ENCODE results near the gene UQCC2. TPM values are rescaled to one million over a fixed set of nuclear protein-coding genes. Genes with fewer than 3 reads are reported as not detected.

UQCC2 gene
- total RNA-seq, 1 experiment from 2014 or later, result 48.7 TPM

DNA sequence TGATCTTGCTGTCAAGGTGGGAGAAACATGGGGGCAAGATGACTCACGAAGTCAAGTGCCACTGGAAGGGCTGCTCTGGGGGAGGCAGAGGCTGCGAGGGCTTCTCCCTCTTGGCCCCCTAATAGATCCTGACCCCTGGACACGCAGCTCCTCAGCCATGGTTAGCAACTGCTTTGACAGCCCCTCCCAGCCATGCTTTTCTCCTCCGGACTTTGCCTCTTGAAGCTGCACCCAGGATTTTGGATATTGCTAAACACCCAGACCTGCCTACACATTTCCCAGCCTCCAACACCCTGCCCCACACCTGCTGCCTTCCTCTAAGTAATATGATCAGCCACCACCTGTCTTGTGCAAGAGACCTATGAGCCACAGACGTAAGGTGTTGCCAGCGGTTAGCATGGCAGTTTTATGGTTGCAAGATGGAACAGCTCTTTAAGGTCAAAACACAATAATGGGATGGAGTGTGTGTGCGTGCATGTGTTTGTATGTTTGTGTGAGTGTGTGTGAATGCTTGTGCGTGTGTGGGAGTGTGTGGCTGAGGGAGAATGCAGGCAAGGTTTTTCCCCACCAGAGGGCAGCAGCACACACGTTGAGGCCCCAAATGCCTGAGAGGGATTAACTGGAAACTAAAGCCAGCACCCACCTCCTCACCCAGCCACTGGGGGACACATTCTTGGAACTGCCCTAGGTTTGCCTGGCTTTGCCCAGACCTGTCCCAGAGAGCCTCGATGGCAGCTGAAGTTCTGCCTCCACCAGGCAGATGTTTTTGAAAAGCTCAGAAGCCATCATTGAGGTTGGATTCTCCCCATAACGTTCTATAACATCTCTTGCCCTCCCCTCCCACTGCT is 32.7 kb upstream of the UQCC2 start:
- peak; percentile 85 for DNase-seq (ENCODE audit: low read depth)

GRCh38 chr6:33742837-33743236 is 31.3 kb upstream of the UQCC2 start:
- DNase-seq (ENCODE audit: low read depth), result no peak

DNA sequence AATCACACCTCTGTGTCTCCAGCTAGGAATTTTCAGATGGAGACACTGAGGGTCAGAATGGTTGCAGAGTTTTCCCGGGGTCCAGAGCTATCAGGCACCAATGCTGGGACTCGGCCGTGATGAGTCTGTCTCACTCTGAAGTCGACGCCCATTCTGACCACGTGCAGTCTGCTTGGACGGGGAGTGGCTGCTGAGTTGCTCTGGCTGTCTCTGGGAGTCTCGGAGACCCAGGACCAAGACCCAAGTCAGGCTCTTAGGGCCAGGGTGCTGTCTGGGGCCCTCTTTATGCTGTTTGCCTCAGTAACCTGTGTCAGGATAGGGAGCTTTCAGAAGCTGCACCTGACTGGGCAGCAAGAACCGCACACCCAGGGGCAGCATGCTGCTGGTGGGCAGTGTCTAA is 30.6 kb upstream of the UQCC2 start:
- DNase-seq (ENCODE audit: low read depth), result no peak

DNA sequence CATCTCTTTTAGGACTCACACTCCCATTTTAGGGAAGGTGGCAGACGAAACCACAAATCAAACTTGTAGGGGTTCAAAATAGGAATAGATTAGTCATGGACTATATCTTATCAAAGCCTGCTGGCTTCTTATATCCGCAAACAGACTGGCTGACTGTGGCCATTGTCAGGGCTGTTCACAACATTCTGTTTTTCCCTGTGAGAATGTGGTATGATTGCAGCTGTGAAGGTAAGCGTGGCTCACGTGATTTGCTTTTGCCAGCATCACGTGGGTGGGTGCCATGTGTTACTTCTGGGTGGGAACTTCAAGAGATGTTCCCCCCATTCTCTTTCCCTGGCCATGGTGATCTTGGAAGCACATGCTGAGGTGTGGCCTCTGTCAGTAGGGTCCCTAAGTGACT is 29.3 kb upstream of the UQCC2 start:
- no peak for DNase-seq (ENCODE audit: low read depth)

GRCh38 chr6:33740204-33740608 is 28.7 kb upstream of the UQCC2 start:
- DNase-seq (ENCODE audit: low read depth), result no peak

DNA sequence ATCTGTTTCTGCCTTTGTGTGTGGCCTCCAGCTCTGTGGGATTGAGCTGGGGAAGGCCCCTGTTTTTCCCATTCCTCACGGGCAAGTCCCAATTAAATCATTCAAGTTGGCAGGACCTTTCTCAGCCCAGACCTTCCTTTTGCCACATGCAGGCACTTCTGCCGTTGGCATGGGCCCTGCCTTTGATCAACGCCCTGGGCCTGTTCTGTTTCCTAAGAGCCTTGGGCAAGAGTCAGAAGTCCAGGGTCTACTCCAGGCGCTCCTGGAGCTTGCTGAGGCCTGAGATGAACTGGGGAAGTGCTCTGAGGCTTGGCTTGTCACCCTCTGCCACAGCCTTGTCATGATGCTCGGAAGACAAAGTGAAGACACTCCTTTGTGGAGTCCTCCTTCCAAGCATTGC is 28.1 kb upstream of the UQCC2 start:
- no peak for DNase-seq (ENCODE audit: low read depth)

GRCh38 chr6:33738879-33739278 is 27.4 kb upstream of the UQCC2 start:
- DNase-seq (ENCODE audit: low read depth), result no peak

- no peak for DNase-seq (ENCODE audit: low read depth)
These were observed 26.7 kb upstream of the UQCC2 start for GRCh38 chr6:33738153-33738552.

DNA sequence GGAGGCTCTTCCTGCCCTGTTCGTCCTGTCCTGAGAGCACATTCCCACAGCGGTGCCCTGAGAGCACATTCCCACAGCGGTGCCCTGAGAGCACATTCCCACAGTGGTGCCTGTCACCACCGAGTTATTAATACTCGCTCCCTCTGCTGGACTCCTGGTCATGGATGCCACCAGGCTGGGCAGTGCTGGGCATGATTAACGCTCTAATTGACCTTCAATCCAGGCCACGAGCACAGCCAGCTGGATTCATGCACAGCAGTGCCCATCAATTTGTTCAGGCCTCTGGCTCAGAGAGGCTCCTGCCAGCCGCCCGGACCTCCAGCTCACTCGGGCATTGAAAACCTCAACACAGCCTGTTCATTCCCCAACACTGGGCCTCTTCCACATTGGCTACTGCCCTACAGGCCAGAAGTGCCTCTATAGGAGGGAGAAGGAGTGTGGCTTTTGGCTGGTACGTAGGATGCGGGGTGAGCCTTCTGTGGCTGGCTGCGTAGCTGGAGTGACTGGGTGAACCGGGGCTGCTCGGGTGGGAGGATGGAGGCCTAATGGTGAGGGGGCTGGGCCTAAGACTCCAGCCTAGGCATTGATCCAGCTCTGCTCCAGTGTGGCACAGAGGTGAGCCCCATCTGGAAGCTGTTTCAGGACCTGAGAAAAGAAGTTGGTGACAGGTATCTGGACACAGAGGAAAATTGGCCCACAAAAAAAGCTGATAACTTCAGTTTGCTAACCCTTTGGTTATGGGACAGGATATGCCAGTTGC is 25.9 kb upstream of the UQCC2 start:
- no peak for DNase-seq (ENCODE audit: low read depth)

- DNase-seq (ENCODE audit: low read depth), result no peak
These were observed 23.7 kb upstream of the UQCC2 start for GRCh38 chr6:33735216-33735615.

DNA sequence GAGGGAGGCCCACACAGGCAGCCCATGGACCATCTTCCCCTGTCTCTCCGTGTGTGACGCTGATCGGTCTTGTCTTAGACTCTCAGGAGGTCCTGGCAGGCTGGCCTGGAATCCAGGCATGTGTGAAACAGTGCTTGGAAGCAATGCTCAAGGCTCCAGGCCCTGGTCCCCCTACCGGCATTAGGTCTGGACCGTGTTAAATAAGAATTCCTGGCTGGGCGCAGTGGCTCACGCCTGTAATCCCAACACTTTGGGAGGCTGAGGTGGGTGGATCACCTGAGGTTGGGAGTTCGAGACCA is 22.2 kb upstream of the UQCC2 start:
- DNase-seq (ENCODE audit: low read depth), result no peak

GRCh38 chr6:33732817-33733708 is 21.6 kb upstream of the UQCC2 start:
- DNase-seq (ENCODE audit: low read depth), result no peak

DNA sequence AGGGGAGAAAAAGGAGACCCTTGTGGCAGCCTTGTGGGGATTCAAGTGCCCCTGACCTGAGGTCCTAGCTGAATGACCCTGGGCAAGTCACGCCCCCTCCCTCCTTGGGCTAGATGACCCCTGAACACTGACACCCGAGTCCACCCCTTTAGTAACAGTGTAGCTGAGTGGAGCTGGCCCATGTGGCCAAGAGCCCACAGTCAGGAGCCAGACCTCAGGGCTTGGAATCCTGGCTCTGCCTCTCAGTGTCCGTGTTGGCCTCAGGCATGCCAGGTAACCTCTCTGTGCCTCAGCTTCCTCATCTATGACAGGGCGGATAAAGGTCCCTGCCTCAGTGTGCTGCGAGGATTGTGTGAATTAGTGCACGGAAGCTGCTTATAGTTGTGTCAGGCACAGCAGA is 20.9 kb upstream of the UQCC2 start:
- DNase-seq (ENCODE audit: low read depth), result no peak

DNA sequence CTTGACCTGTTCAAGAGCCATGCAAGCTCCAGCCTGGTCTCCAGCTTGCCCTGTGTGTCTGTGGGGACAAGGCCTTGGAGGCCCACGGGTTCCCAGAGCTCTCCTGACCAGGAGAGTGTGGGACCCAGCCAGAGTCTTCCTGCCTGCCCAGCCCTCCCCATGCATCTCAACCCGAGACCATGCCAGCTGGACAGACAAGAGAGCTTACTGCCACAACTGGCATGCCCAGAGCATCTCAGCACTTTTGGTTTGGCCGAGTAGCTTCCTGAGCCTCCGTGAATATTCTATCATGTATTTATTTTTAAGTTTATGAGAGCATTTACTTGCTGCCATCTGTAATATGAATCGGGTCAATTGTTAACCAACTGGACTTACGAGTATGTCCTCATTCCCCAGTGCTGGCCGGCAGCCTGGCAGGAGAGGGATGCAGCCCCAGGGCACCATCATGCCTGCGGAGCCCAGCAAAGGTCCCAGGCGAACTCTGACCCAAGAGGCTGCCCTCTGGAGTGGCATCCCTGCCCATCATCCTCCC is 20.3 kb upstream of the UQCC2 start:
- DNase-seq (ENCODE audit: low read depth), result no peak

GRCh38 chr6:33731035-33731434 is 19.5 kb upstream of the UQCC2 start:
- DNase-seq (ENCODE audit: low read depth), result no peak

DNA sequence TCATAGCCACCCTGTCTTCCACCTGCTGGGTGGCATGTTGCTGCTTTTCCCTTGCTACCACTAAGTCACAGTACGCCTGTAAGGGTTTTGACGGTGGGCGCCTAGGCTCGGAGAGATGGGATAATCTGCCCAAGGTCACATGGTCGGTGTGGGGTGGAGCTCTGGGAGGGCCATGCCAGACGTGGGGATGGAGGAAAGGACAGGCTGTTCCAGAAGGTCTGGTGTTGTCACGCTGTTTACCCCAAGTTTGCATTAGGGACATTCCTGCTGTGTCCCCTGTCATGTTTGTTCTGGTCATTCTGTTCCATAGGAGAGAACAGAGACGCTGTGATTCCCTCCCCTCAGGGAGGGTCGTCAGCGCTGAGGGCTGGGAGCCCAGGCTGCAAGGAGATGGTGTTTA is 19.1 kb upstream of the UQCC2 start:
- no peak for DNase-seq (ENCODE audit: low read depth)

DNA sequence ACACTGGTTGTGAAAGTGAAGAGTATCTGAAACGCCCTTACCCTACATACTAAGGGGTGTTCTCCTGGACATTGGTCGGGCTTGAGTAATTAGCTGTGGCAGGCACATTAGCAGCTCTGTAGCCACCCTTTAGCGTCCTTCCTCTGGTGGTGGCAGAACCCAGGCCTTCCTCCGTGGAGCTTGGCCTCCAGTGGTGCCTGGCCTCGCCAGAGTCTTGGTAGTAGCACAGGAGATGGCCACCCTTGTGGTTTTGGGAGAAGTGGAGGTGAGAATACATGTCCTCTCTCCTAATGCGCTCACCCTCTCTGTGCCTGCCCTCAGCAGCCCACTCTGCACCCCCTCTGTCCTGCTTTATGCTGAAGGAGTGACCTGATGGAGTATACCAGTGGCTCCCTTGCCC is 17.6 kb upstream of the UQCC2 start:
- DNase-seq (ENCODE audit: low read depth), result no peak

DNA sequence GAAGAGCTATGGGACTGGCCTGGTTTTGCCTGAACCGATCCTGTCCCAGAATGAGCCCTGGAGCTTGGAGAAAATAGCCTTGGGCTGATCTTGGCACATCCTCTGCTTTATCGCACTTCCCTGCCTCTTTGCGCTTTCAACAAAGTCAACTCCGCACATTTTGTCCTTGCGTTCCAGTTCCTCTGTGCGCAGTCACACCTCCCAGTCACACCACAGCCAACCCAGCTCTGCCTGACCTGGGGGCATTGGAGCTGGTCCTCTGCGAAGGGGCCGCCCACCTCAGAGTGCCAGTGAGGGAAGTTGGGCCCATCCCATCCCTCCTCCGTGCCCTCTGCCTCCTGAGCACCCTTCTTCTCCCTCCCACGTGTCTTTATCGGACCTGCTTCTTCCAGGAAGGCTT is 16.9 kb upstream of the UQCC2 start:
- DNase-seq (ENCODE audit: low read depth), result no peak

GRCh38 chr6:33727932-33728331 is 16.4 kb upstream of the UQCC2 start:
- no peak for DNase-seq (ENCODE audit: low read depth)

DNA sequence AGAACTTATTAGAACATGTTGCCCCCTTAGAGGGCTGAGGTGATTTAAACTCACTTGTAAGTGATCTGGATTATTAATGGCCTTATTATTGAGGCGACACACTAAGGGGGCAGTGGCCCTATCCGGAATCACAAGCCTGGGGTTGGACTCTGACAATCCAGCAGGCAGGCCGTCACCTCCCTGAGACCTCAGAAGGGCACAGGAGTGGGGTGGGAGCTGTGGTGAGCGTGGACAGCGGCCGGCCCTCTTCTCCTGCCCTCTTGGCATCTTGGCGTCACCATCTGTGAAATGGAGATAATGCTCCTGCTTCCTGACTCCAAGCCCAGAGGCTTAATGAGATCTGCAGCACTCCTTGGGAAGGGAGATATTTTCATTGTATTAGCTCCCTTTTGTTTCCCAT is 15.6 kb upstream of the UQCC2 start:
- DNase-seq (ENCODE audit: low read depth), result no peak

- no peak for DNase-seq (ENCODE audit: low read depth)
These were observed 15.2 kb upstream of the UQCC2 start for GRCh38 chr6:33726696-33727095.

Measured in LHCN-M2 (cell line).